MM.1S (cell line): ENCODE data around the gene NPW.

Experiments used
- CTCF ChIP-seq: fragments of 300-600 bp; sonication (generic); IDR thresholded peaks from 2 replicates; pipeline ENCODE4 v1.5.1; 2016; ENCODE audit warnings: antibody characterized with exemption, low read length, mixed read lengths
- EZH2 ChIP-seq: fragments of 300-600 bp; sonication (generic); optimal IDR thresholded peaks from 2 replicates; pipeline ENCODE3; 2017; ENCODE audit warnings: low read depth, mild to moderate bottlenecking, antibody characterized with exemption, low read length, mixed read lengths
- EZH2phosphoT487 ChIP-seq: fragments of 300-600 bp; sonication (generic); IDR thresholded peaks from 2 replicates; pipeline ENCODE4 v1.6.1; 2018; ENCODE audit warnings: antibody characterized with exemption, low read length

GRCh38 chr16:1989209-1990100 lies 30.1 kb upstream of the NPW start, which contains the start of gene SYNGR3:
- TF ChIP-seq CTCF: no peak
- TF ChIP-seq EZH2phosphoT487: no peak
- no peak for TF ChIP-seq EZH2
